BE2C (cell line): ENCODE results near the gene WWOX.

Source experiments
- DNase-seq: peaks from one replicate; pipeline ENCODE4 v3.0.0-alpha.2; 2020
- H3K27me3 ChIP-seq: fragments of 250-450 bp; sonication (Bioruptor Pico); 2 replicates; pipeline ENCODE4 v1.5.1; 2020; ENCODE audit warnings: mild to moderate bottlenecking
- H3K36me3 ChIP-seq: fragments of 250-450 bp; sonication (Bioruptor Pico); 2 replicates; pipeline ENCODE4 v1.5.1; 2020; ENCODE audit warnings: mild to moderate bottlenecking
- H3K4me1 ChIP-seq: fragments of 250-450 bp; sonication (Bioruptor Pico); 2 replicates; pipeline ENCODE4 v1.5.1; 2020
- H3K4me3 ChIP-seq: 2 replicates; pipeline ENCODE4 v1.5.1; 2011; ENCODE audit warnings: low read depth, low read length
- H3K9me3 ChIP-seq: fragments of 250-450 bp; sonication (Bioruptor Pico); 2 replicates; pipeline ENCODE4 v1.5.1; 2020
- CTCF ChIP-seq: IDR thresholded peaks from 2 replicates; pipeline ENCODE4 v1.5.1; 2012; ENCODE audit warnings: mild to moderate bottlenecking, low read depth, low read length

The WWOX gene

GRCh38 chr16:78515421-78515820, 416.0 kb downstream of the WWOX start:
- Histone ChIP-seq H3K36me3 (no peaks in the 10 kb centered on the region), H3K4me1 (no peaks in the 10 kb centered on the region), H3K27me3 (no peaks in the 10 kb centered on the region), H3K4me3 (no peak overlapping the region), H3K9me3 (no peaks in the 10 kb centered on the region)
- DNase-seq: no peak
- TF ChIP-seq CTCF: no peak

GRCh38 chr16:78516006-78516736, 416.7 kb downstream of the WWOX start:
- no peak overlapping the region for H3K4me3 ChIP-seq
- H3K4me1 ChIP-seq: no peaks in the 10 kb centered on the region
- H3K27me3 ChIP-seq: no peaks in the 10 kb centered on the region
- TF ChIP-seq CTCF: no peak
- DNase-seq: no peak
- no peaks in the 10 kb centered on the region for H3K36me3 ChIP-seq
- no peaks in the 10 kb centered on the region for H3K9me3 ChIP-seq

- TF ChIP-seq CTCF: no peak
- H3K4me1 ChIP-seq: no peaks in the 10 kb centered on the region
- H3K4me3 ChIP-seq: no peak overlapping the region
- no peak for DNase-seq
- H3K9me3 ChIP-seq: no peaks in the 10 kb centered on the region
- H3K27me3 ChIP-seq: no peaks in the 10 kb centered on the region
- H3K36me3 ChIP-seq: no peaks in the 10 kb centered on the region
Observed at GRCh38 chr16:78519896-78520295, 420.4 kb downstream of the WWOX start.

- Histone ChIP-seq H3K9me3 (no peaks in the 10 kb centered on the region), H3K27me3 (no peaks in the 10 kb centered on the region), H3K4me1 (no peaks in the 10 kb centered on the region), H3K36me3 (no peaks in the 10 kb centered on the region), H3K4me3 (no peak overlapping the region)
- TF ChIP-seq CTCF: no peak
- DNase-seq: no peak
Observed at GRCh38 chr16:78520470-78520869, 421.0 kb downstream of the WWOX start.

GRCh38 chr16:78522327-78522726, 422.9 kb downstream of the WWOX start:
- Histone ChIP-seq H3K27me3 (no peaks in the 10 kb centered on the region), H3K4me3 (no peak overlapping the region), H3K36me3 (no peaks in the 10 kb centered on the region), H3K9me3 (no peaks in the 10 kb centered on the region), H3K4me1 (no peaks in the 10 kb centered on the region)
- TF ChIP-seq CTCF: no peak
- DNase-seq: no peak

- no peak for DNase-seq
- no peaks in the 10 kb centered on the region for H3K9me3 ChIP-seq
- no peak overlapping the region for H3K4me3 ChIP-seq
- no peaks in the 10 kb centered on the region for H3K27me3 ChIP-seq
- no peak for TF ChIP-seq CTCF
- H3K36me3 ChIP-seq: no peaks in the 10 kb centered on the region
- no peaks in the 10 kb centered on the region for H3K4me1 ChIP-seq
Observed at GRCh38 chr16:78523212-78523985, 423.9 kb downstream of the WWOX start.
